ENCODE measurements around the gene ERV3-1.
"Not testable (repeated sequence)": the region's sequence is repeated elsewhere in the genome, so short reads cannot be mapped to it uniquely, and the experiment has no call there.

The ERV3-1 gene

DNA sequence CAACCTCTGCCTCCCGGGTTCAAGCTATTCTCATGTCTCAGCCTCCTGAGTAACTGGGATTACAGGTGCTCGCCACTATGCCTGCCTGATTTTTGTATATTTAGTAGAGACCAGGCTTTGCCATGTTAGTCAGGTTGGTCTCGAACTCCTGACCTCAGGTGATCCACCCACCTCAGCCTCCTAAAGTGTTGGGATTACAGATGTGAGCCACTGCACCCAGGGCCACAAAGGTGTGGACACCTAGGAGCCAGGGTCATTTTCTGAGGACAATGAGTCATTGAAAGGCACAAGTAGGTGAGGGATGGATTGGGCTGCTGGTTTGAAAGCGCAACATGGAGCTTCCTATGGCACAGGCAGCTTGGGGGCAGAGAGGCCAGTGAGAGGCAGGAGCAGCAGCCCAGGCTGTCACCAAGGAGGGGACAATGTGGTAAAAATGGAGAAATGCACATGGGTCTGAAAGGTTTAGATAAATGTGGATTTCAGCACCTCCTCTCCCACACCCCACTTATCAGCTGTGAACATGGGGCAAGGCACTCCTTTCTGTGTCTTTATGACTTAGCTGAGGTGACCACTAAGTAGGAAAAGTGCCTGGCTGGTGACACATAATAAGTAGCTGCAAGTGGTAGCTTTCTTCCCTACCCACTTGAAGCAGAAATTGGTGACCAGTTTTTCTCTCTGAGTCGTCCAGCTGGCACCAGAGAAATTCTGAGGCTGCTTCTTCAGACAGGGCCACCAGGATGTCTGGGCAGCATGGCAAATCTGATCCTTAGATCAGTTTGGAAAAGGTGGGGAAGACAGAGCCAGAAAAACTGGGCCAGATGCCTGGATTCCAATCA, 61.6 kb downstream of the ERV3-1 start:
- WGBS (ENCODE audit: insufficient coverage), result 92% methylated on average over 4 of the region's 5 CpGs
- POLR2A ChIA-PET; H3K36me3 ChIP-seq (ENCODE audit: control insufficient read depth in 4 of 4, insufficient read depth in 4 of 4, low read length in 3 of 4); H3K4me3 ChIP-seq (ENCODE audit: control insufficient read depth in 1 of 7, extremely low read depth in 1 of 7, insufficient read depth in 4 of 7, low read depth in 2 of 7, low read length in 6 of 7); H3K9me3 ChIP-seq (ENCODE audit: control extremely low read depth in 1 of 5, control insufficient read depth in 4 of 5, insufficient read depth in 2 of 5, low read depth in 1 of 5, low read length in 4 of 5): not testable (repeated sequence)
- peak overlapping the region in 1 of 2 experiments; percentile 43 for H3K27ac ChIP-seq (ENCODE audit: insufficient read depth in 1 of 2, low read depth in 1 of 2, low read length in 2 of 2, poor library complexity in 1 of 2, severe bottlenecking in 2 of 2)
- CTCF ChIA-PET, result interaction anchor here (1.0 to 1.2 kb wide), 2 partner anchors 15 to 43 kb away, joined by 3 read pairs; no protein-coding TSS in a partner anchor
- peak; percentile 56 to 87 (median 68) for DNase-seq
- H3K4me1 ChIP-seq (ENCODE audit: control extremely low read depth in 1 of 4, control insufficient read depth in 4 of 4, insufficient read depth in 4 of 4, low read length in 3 of 4), result peaks cover 0 to 12% (median 11%) of the 10 kb centered on the region in 4 experiments
- H3K27me3 ChIP-seq (replicated peaks in 2 of 5; ENCODE audit: control insufficient read depth in 4 of 5, insufficient read depth in 5 of 5, low read length in 4 of 5), result peaks cover 5 to 66% (median 19%) of the 10 kb centered on the region in 5 experiments

Measured in common myeloid progenitor, CD34-positive (primary cell).